ENCODE results near the gene PCYT1B. TPM values are rescaled to one million over a fixed set of nuclear protein-coding genes. Genes with fewer than 3 reads are reported as not detected.

The PCYT1B gene
- total and polyA plus RNA-seq, 9 donors = 1.3 to 4.8 (median 2.4) TPM

DNA sequence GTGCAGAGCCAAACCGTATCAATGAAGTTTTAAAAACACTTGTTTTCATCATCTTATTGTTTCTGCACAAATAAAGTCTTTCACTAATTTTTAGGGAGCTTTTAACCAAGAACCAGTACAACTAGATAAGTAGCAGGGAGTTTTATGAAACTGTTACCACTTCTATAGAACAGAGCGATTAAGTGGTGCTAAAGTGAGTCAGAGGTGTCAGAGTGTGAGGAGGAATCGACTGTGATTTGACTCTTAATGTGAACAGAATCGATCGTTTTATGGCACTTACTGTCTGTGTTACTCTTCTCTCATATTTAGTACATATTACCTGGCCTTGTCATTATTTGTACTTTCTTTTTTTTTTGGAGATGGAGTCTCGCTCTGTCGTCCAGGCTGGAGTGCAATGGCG is 138.8 kb downstream of the PCYT1B start:
- 84 to 88% (median 86%) methylated on average over 8 of the region's 8 CpGs for WGBS, 3 donors
- Histone ChIP-seq H3K4me3 (no peak overlapping the region), H3K9me3 (no peaks in the 10 kb centered on the region), H3K27me3 (no peaks in the 10 kb centered on the region), H3K4me1 (ENCODE audit: insufficient read depth) (no peaks in the 10 kb centered on the region), H3K27ac (no peak overlapping the region), H3K36me3 (no peaks in the 10 kb centered on the region)
- DNase-seq = no peak
- intact Hi-C loops (cut with DNase I) = no loop called here
- TF ChIP-seq EP300 (IDR thresholded peaks at IDR 0.05) = no peak
- TF ChIP-seq, protein P1, sequence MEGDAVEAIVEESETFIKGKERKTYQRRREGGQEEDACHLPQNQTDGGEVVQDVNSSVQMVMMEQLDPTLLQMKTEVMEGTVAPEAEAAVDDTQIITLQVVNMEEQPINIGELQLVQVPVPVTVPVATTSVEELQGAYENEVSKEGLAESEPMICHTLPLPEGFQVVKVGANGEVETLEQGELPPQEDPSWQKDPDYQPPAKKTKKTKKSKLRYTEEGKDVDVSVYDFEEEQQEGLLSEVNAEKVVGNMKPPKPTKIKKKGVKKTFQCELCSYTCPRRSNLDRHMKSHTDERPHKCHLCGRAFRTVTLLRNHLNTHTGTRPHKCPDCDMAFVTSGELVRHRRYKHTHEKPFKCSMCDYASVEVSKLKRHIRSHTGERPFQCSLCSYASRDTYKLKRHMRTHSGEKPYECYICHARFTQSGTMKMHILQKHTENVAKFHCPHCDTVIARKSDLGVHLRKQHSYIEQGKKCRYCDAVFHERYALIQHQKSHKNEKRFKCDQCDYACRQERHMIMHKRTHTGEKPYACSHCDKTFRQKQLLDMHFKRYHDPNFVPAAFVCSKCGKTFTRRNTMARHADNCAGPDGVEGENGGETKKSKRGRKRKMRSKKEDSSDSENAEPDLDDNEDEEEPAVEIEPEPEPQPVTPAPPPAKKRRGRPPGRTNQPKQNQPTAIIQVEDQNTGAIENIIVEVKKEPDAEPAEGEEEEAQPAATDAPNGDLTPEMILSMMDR (IDR thresholded peaks at IDR 0.05) = no peak
- no peak for TF ChIP-seq POLR2A (IDR thresholded peaks at IDR 0.05)

Small RNAs within 50 kb of the gene (small RNA-seq; reads per million reads assigned to genes)
- gene SNRPEP9 = not detected

Other genes starting within 250 kb of the PCYT1B start
- gene PDK3, start 182.1 kb downstream of the PCYT1B start, total RNA-seq = 10 to 100 TPM; 13.8 to 30.9 (median 20.7) TPM
- 10 to 100 TPM in 1 of 2 donors, 1 to 10 TPM in 1; 3.1 to 20.2 TPM for gene PDK3, start 182.1 kb downstream of the PCYT1B start, polyA plus RNA-seq
- 10 to 100 TPM; 11.7 to 20.2 (median 14.8) TPM for gene POLA1, start 46.6 kb upstream of the PCYT1B start, total RNA-seq
- gene POLA1, start 46.6 kb upstream of the PCYT1B start, polyA plus RNA-seq = 1 to 10 TPM; 5.9 to 8.3 TPM

Measured in ovary (tissue), 9 donors.